HepG2 (cell line): ENCODE measurements around the gene SLC39A1.

Source experiments
- BHLHE40 ChIP-seq: IDR thresholded peaks from 2 replicates; pipeline ENCODE4 v1.6.1; 2011; ENCODE audit warnings: low read length, improper control_type of control experiment
- CTCF ChIP-seq: sonication (generic); formaldehyde crosslinking; IDR thresholded peaks from 2 replicates; pipeline ENCODE4 v1.5.0; 2020; ENCODE audit warnings: mild to moderate bottlenecking, missing genetic modification reagents, moderate library complexity
- FUBP1 ChIP-seq: sonication (generic); formaldehyde crosslinking; IDR thresholded peaks from 2 replicates; pipeline ENCODE4 v1.5.1; 2020; ENCODE audit warnings: missing genetic modification reagents, mild to moderate bottlenecking, borderline replicate concordance
- GABPB1 ChIP-seq: IDR thresholded peaks from 2 replicates; pipeline ENCODE4 v1.6.1; 2016; ENCODE audit warnings: mild to moderate bottlenecking, missing genetic modification reagents, moderate library complexity, missing compliant biosample characterization
- KAT7 ChIP-seq: IDR thresholded peaks from 2 replicates; pipeline ENCODE4 v1.6.1; 2018; ENCODE audit warnings: borderline replicate concordance, missing compliant biosample characterization
- SMYD3 ChIP-seq: sonication (generic); formaldehyde crosslinking; IDR thresholded peaks from 2 replicates; pipeline ENCODE4 v1.8.1; 2023; ENCODE audit warnings: mild to moderate bottlenecking, missing genetic modification reagents
- TAF1 ChIP-seq: sonication (generic); formaldehyde crosslinking; IDR thresholded peaks from 2 replicates; pipeline ENCODE4 v1.4.0; 2020; ENCODE audit warnings: missing genetic modification reagents
- TGIF2 ChIP-seq: IDR thresholded peaks from 2 replicates; pipeline ENCODE4 v1.6.1; 2016; ENCODE audit warnings: control low read depth, missing compliant biosample characterization
- ZBTB40 ChIP-seq, 2 experiments: fragments of 450-650 bp in 1 of 2; sonication (generic) in 1 of 2; formaldehyde crosslinking in 1 of 2; IDR thresholded peaks; 2 replicates each; pipeline versions ENCODE4 v1.6.1 to v1.8.0; 2016 to 2022; ENCODE audit warnings: antibody characterized with exemption in 1 of 2, mild to moderate bottlenecking in 1 of 2, missing genetic modification reagents in 1 of 2
- ZNF564 ChIP-seq: sonication (generic); formaldehyde crosslinking; IDR thresholded peaks from 2 replicates; pipeline ENCODE4 v1.8.1; 2023; ENCODE audit warnings: mild to moderate bottlenecking, missing genetic modification reagents

DNA sequence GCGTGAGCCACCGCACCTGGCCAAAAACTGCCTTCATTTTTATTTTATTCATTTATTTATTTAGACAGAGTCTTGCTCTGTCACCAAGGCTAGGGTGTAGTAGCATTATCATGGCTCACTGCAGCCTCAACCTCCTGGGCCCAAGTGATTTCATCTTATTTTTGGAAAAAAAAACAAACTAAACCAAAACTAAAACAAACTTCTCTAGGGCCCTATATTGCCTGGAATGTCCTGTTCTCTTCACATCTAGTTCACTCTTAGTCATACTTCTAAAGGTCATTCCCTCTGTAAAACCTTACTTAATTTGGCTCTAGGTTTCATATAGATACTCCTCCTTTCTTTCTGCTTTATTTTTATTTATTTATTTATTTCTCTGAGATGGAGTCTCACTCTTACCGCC is 42.8 kb upstream of the SLC39A1 start:
- TF ChIP-seq FUBP1 = no peak
- no peak for TF ChIP-seq TGIF2 (CRISPR knock-in tag)
- TF ChIP-seq KAT7 (CRISPR knock-in tag) = no peak
- TF ChIP-seq ZBTB40 (IDR thresholded peaks at IDR 0.05) = no peak
- TF ChIP-seq ZBTB40 (CRISPR knock-in tag; IDR thresholded peaks at IDR 0.05) = no peak
- no peak for TF ChIP-seq TAF1
- TF ChIP-seq SMYD3 (CRISPR knock-in tag) = no peak
- TF ChIP-seq CTCF (CRISPR knock-in tag) = no peak
- no peak for TF ChIP-seq ZNF564 (CRISPR knock-in tag)
- TF ChIP-seq BHLHE40 = no peak
- no peak for TF ChIP-seq GABPB1 (CRISPR knock-in tag)
